GM12865 (cell line): ENCODE measurements around the gene UNC13D.
A peak's percentile ranks its signal among the peaks of the same experiment; 100 is the strongest.
"Not testable (repeated sequence)": the region's sequence is repeated elsewhere in the genome, so short reads cannot be mapped to it uniquely, and the experiment has no call there.

Experiments
- DNase-seq: peaks from one replicate; pipeline ENCODE4 v3.0.0; 2010; ENCODE audit warnings: low read depth
- H3K4me3 ChIP-seq: 2 replicates; pipeline ENCODE4 v1.5.1; 2011; ENCODE audit warnings: mild to moderate bottlenecking, low read depth, low read length, control low read depth
- TF ChIP-seq, protein P1 (sequence below): IDR thresholded peaks from 2 replicates; pipeline ENCODE4 v1.5.1; 2011; ENCODE audit warnings: low read length, control low read depth, low read depth, inconsistent platforms; ENCODE audit not compliant: insufficient read depth; ENCODE audit errors: missing control alignments

The UNC13D gene

DNA sequence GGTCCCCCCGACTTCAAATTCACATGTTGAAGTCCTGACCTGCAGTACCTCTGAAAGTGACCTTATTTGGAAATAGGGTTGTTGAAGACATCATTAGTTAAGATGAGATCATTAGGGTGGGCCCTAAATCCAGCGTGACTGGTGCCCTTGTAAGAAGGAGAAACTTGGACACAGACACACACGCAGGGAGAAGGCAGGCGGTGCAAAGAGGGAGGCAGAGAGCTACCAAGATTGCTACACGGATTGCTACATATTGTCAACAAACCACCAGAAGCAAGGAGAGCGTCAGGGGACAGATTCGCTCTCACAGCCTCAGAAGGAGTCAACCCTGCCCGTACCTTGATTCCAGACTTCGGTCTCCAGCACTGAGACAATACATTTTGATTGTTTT is 17.7 kb upstream of the UNC13D start:
- H3K4me3 ChIP-seq = no peak overlapping the region
- no peak for DNase-seq
- TF ChIP-seq, protein P1, sequence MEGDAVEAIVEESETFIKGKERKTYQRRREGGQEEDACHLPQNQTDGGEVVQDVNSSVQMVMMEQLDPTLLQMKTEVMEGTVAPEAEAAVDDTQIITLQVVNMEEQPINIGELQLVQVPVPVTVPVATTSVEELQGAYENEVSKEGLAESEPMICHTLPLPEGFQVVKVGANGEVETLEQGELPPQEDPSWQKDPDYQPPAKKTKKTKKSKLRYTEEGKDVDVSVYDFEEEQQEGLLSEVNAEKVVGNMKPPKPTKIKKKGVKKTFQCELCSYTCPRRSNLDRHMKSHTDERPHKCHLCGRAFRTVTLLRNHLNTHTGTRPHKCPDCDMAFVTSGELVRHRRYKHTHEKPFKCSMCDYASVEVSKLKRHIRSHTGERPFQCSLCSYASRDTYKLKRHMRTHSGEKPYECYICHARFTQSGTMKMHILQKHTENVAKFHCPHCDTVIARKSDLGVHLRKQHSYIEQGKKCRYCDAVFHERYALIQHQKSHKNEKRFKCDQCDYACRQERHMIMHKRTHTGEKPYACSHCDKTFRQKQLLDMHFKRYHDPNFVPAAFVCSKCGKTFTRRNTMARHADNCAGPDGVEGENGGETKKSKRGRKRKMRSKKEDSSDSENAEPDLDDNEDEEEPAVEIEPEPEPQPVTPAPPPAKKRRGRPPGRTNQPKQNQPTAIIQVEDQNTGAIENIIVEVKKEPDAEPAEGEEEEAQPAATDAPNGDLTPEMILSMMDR = no peak

DNA sequence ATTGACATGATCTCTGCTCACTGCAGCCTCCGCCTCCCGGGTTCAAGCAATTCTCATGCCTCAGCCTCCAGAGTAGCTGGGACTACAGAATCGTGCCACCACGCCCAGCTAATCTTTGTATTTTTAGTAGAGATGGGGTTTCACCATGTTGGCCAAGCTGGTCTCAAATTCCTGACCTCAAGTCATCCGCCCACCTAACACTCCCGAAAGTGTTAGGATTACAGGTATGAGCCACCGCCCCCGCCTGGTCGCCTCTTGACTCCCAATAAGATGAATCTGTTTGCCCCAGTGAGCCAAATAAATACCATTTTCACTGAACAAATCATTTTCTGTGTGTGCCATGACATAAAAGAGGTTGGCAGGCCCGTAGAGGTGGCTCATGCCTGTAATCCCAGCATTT is 15.2 kb upstream of the UNC13D start:
- not testable (repeated sequence) for DNase-seq

DNA sequence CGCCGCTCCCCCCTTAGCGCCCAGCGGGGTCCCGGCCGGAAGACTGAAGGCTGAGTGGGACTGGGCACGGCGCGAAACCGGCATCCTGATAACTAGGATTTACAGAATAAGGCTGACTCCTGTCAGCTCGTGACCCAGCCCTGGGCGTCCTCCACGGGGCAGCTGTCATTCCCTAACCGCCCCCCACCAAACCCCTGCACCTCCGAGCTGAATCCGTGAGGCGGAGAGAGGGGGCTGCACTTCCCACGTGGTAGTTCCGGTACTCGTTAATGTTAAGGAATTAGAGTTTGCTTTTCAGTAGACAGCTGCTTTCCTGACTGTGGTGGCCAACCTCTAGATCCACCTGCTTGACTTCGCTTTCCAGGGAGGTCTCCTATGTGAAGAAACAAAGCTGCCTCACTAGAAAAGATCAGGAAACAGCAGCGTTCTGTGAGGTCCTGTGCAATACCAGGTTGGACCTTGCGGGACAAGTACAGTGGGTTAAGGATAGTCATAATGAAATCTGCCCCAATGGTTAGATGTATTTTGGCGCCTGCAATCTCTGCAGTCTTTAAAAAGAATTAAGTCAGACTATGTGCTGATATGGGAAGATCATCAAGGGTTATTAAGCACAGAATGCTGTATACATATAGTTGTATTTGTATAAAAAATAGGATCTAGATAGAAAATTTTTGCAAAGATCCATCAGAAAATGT is 12.0 kb upstream of the UNC13D start:
- DNase-seq = peak; percentile 67
- TF ChIP-seq, protein P1 = no peak

More for the DNA sequence above, 15.2 kb upstream of the UNC13D start:
- H3K4me3 ChIP-seq = not testable (repeated sequence)

DNA sequence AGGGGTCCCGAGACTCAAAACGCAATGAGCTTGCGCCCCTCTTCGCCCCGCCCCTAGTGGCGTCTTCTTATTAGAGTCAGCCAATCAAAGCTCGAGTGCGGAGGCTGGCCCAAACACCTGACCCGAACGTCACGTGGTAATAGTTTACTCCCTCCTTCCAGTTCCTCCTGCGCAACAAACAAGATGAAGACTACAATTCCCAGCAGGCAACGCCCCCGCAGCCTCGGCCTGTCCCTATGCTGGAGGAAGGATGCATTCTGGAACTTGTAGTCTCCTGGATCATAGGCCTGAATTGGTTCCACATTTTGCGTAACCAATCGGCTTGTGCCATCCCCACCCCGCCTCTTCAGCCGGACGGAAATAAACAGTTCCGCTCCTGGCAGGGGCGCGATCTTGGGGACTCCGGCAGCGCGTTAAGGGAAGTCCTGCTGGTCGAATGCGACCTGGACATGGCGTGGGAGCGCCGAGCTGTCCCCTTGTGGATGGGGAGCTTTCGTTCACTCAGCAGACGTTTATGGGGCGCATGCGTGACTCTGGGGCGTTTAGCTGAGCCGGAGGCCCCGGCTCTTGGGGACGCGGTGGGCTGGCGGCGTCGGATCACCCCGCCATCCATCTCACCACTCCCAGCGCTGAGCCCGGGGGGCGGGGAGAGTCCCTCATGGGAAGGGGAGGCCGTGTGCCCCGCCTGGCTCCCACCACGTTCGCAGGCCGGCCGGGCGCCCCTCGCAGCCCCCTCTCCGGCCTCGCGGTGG is 11.3 kb upstream of the UNC13D start, which contains the start of gene WBP2:
WBP2 (minus strand) TSS at position 26 of the 752 bp plus-strand sequence. CDS start 38 bp downstream, outside the sequence.
- H3K4me3 ChIP-seq = peak within 1 kb of the TSS; percentile 96
- TF ChIP-seq, protein P1 = peak; percentile 48
- DNase-seq = peak; percentile 100

More for the DNA sequence above, 12.0 kb upstream of the UNC13D start:
- H3K4me3 ChIP-seq = peak overlapping the region; percentile 96

DNA sequence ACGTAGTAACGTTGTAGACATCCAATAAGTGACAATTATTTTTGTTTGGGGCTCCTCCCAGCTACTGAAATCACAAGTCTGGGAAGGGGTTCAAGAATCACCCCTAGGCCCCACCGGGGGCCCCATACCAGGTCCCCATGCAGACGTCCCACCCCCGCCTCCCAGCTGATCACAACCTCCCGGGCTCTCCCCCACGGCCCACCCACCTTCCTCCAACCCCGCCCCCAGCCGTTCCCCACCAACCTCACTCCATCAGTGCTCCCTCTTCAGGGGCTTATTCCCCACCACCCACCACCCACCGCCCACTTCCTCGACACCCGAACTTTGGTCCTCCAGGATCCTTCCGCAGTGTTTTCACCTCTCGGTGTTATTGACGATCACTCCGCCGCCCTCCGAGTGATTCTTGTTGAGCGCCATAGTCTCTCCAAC is 10.7 kb upstream of the UNC13D start:
- TF ChIP-seq, protein P1 = no peak
- no peak for DNase-seq
- peak overlapping the region; percentile 77 for H3K4me3 ChIP-seq

DNA sequence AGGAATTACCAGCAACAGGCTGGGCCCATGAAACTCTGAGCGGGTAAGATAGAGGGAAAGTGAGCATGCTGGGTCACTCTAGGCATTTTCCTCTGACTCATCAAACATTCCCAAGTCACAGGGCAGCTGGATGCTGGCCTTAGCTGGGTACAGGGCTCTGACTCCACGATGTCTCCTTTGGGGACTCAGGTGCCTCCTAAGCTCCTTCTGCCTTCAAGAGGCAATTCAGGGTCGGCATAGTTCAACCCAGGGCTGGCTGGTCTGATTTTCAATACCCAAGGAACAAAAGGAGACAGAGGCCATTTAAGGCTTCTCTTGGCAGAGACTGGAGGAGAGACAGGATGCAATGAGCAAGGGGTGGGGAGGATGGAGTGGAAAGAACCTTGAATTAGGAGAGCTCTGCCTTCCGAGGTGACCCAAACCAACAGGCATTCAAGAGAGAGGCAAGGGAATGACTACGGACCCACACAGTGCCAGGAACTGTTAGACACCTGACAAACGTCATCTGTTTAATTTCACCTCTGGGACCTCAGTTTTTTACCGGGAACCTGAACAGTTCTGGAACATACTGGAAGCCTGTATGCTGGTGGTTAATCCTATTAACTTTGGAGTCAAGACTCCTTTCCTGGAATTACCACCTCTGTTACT is 10.0 kb upstream of the UNC13D start:
- TF ChIP-seq, protein P1 = no peak
- H3K4me3 ChIP-seq = peak overlapping the region; percentile 77
- DNase-seq = no peak

DNA sequence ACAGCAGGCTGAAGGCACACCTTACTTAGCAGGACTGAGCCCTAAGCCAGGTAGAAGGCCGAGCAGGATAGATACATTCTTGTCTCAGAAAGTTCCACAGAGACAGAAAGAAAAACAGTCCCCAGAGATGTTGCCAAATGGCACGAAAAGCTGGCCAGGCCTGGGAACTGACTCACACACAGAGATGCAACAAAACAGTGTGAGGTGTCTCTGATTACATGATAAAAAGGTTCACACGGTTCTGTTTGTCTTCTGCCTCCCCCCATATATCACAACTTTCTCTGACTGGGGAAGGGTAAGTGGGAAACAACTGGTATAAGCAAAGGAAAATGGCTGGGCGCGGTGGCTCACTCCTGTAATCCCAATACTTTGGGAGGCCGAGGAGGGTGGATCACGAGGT is 9.2 kb upstream of the UNC13D start:
- H3K4me3 ChIP-seq = no peak overlapping the region
- no peak for DNase-seq
- TF ChIP-seq, protein P1 = no peak

DNA sequence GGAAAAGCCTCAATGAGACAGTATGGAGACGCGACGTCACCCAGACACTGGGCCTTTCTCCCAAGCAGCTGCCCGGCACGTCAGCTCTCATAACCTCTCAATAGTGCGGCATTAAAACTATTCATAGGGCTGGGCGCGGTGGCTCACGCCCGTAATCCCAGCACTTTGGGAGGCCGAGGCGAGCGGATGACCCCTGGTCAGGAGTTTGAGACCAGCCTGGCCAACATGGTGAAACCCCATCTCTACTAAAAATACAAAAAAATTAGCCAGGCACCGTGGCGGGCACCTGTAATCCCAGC is 7.4 kb upstream of the UNC13D start:
- not testable (repeated sequence) for H3K4me3 ChIP-seq, DNase-seq
